Measurements from ENCODE around the gene HMGB1.

The HMGB1 gene

GRCh38 chr13:30465593-30466357, at the start of gene HMGB1:
Gene HMGB1 (minus strand): TSS chr13:30465936. CDS start chr13:30463680, 2,256 bp downstream.
- peak; percentile 96 for DNase-seq

DNA sequence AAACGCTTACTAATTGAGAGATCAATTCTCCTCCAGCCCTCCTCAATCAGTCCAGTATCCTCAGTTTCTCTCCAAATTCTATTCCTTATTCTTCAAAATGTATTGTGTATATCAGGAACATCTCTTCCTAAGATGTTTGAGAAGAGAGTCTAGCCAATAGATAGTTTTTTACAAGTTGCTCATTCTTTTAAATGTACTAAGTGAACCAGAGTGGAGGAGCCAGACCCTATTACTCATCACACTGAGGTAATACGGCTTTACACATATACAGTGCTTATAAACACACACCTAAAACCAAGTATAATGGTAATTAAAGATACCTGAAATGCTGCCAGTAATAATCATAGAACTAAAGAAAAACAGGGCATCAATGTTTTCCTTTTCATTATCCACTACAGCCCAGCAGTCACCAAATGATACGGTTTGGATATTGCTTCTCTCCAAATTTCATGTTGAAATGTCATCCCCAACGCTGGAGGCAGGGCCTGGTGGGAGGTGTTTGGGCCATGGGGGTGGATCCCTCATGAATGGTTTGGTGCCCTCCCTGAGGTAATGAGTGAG, 45.2 kb upstream of the HMGB1 start:
- DNase-seq: no peak

- DNase-seq: no peak
Observed at GRCh38 chr13:30510091-30510490, 44.4 kb upstream of the HMGB1 start.

DNA sequence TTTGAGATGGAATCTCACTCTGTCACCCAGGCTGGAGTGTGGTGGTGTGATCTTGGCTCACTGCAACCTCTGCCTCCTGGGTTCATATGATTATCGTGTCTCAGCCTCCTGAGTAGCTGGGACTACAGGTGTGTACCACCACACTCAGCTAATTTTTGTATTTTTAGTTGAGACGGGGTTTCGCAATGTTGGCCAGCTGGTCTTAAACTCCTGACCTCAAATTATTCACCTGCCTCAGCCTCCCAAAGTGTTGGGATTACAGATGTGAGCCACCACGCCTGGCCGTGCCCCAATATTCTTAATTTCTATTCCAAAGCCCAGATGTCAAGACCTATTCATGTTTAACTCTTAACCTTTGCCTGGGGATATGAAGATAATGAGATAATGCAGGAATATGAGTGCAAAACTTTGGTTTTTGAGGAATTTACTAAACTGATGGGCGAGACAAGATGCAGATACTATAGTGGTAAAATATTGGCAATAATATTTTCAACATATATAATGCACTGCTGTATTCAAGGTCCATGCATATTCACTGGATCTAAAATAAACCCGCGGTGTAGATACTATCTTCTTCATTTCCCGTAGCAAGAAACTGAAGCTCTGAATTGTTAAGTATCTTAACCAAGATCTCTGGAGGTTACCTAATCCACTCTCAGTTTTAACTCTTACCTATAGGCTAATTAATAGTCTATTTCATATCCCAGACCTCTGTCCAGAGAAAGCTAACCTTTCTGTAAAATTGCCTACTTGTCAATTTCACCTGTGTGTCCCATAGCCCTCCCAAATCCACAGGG, 43.7 kb upstream of the HMGB1 start:
- no peak for DNase-seq

- no peak for DNase-seq
Observed at GRCh38 chr13:30504081-30504480, 38.3 kb upstream of the HMGB1 start.

GRCh38 chr13:30502237-30502636, 36.5 kb upstream of the HMGB1 start:
- no peak for DNase-seq

DNA sequence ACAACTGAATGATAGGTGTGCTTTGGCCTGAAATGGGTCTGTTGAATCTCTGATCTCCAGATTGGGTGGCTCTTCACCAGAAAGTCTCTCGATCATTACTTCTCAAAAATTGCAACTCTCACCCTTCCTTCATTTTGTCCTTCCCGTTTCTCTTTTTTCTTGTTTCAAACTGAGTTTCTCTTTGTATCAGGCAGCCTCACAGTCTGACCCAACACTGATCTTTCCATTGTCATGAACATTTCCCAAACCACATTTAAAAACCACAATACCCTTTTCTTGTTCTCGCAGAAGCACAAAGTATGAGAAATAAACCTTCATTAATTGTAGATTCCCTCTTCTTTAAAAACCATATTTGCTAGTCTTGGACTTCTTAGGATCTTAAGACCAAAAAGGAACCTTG, 33.6 kb upstream of the HMGB1 start:
- no peak for DNase-seq

DNA sequence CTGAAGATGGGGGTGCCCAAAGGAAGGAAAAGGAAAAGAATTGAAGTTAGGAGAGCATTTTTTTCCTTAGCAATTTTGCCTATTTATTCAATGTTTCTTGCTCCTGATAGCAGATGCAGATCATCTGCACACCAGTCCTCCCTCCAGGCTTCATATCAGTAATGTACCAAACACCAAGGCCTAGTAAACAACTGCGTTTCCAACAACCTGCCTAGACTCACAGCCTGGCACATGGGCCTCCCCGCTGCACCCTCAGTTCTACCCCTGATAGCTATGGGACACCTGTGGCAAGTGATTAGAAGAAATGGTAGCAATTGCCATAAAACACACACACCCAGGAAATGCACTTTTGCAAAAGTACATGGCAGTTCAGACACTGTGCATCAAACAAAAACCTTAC, 30.4 kb upstream of the HMGB1 start:
- no peak for DNase-seq

DNA sequence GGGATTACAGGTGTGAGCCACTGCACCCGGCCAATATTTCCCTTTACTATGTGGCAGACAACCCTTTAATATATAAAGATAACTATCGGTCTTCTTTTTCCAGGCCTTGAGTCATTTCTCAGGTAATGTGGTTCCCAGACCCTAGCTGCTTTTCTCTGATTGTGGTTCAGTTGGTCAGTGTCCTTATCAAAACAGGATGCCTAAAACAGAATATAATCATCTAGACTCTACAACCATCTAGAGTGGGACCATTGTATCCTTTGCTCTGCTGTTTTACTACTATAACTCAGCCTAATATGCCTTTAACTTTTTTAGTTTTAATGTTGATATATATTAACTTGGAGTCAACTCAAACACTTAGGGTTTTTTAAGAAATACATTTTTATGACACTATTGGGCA, 30.0 kb upstream of the HMGB1 start:
- DNase-seq: no peak

DNA sequence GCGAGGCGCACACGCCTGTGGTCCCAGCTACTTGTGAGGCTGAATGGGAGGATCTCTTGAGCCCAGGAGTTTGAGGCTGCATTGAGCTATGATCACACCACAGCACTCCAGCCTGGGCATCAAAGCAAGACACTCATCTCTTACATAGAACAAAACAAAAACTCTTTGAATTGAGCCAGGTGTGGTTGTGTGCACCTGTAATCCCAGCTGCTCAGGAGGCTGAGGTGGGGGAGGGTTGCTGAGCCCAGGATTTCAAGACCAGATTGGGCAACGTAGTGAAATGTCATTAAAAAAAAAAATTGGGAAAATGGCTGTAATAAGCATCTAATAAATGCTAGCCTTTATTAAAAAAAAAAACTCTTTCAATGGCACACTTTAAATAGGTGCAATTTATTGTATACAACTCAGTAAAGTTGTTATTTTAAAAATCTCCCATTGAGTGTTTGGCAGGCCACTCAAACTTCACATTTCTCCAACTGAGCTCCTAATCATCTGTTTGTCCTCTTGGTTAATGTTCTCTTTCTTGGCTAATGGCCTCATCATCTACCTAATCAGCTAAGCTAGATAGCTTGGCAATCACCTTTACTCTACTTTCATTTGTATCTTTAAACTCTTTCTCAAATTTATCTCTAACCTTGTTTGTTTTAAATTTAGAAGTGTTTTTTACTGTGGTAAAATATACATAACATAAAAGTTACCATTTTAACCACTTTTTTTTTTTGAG, 28.1 kb upstream of the HMGB1 start:
- DNase-seq: peak; percentile 47

GRCh38 chr13:30487075-30487470, 21.3 kb upstream of the HMGB1 start:
- DNase-seq: no peak

DNA sequence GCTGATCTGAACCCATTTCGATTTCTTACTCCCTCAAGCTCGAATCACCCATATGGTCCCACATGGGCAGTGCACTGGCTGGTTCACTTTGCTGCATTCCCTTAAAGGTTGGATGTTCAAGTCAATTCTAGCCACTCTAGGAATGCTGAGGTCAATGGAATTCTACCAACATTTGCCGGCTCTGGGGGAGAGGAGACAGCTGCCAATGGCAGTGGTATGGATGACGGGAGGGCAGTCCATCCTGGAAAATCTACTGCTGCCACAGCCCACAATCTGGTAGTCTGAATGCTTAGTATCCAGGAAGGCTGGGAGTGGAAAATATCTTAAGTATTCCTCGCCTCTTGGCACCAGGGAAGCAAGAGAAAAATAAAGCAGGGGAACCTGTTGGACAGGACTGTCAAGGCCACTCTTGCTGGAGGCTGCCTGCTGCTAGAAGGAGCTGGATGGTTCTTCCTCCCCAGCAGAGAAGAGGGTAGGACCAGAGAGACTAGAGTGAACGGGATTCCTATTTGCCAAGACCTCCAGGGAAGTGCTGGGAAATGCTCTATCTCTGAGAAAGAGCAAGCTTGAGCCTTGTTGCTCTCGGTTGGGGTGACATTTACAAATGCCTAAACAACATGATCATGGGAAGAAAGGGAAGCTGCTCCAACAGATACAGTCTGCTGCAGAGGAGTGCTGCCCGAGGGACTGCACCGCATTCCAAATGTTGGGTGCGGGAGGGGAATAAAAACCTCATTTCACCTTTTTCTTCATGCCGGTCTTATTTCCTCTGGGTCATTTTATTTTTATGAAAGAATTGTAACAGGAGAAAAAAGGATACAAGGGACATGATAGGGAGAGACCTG, 20.7 kb upstream of the HMGB1 start:
- DNase-seq: peak; percentile 15

- no peak for DNase-seq
Observed at GRCh38 chr13:30481241-30481760, 15.6 kb upstream of the HMGB1 start.

DNA sequence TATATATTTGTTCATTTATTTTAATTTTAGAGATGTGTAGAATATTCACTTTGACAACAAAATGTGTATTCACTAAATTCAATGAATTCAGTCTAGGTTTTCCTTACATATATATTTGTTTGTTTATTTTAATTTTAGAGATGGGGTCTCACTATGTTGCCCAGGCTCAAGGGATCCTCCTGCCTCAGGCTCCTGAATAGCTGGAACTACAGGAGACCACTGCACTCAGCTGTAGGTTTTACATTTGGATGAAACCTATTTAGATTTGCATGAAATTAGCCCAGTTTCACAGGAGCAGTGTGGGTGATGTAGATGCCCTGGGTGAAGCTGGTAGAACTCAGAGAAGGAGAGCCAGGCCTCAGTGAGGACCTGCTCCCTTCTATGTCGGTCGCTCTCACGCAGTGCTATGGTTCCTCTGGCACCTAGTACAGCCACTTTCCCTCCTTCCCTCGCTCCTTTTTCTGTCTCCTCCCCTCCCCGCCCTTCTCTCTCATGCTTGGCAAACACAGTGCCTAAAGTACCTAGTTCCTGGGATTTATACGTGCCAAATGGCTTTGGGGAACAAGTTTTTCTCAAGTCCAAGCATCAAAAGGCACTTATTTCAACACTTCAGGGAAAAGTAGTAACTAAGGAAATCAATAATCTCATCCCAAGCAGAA, 14.7 kb upstream of the HMGB1 start:
- no peak for DNase-seq

DNA sequence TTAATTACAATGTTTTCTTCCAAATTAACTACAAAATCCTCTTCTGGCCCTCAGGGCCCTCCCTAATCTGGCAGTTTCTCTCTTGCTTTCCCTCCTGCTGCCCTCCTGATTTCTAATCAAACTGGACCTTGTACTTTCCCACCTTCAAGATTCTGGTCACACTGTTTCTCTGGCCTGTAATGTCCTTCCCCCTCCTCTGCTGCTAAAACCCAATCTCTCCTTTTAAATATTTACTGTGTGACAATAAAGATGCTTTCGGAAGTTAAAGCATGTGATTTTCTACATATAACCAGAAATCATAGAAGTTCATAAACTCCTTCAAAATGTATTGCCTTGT, 14.1 kb upstream of the HMGB1 start:
- no peak for DNase-seq

- DNase-seq: no peak
Observed at GRCh38 chr13:30479154-30479882, 13.6 kb upstream of the HMGB1 start.

DNA sequence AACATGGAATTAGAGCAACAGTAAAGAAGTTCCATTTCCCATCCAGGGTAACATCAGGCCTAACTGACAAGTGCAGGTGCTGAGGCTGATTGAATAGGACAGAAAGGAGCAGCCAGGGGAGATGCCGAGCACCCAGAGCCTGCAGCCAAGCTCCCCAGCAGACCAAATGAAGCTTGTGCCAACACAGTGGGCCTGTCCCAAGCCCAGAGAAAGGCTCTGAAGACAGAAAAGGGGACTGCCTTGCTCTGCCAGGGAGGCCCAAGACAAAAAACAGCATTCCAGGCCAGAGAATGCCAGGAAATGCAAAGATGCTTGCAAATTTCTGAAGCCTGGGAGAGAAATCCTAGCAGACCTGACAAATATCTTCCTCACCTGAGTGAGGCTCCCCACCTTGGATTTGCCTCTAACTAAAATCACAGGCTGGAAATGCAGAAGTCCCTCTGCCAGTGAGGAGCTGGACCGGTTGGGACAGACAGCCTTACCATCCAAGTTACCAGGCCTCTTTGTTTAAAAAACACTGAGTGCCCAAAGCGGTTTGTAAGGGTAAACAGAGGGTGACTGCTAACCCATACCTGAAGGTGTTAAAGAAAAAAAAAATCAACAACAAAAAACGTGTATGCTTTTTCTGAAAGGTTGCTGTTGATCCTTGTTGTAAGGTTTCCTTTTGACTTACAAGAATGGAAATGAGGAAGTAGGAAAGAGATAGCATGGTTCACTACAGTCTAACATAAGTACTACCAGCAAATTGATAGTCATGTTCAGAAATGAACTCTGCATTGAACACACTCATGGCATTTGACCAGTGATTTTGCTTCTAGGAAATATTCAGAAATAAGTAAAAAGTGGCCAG, 11.8 kb upstream of the HMGB1 start:
- DNase-seq: no peak

- no peak for DNase-seq
Observed at GRCh38 chr13:30473675-30474074, 7.9 kb upstream of the HMGB1 start.

DNA sequence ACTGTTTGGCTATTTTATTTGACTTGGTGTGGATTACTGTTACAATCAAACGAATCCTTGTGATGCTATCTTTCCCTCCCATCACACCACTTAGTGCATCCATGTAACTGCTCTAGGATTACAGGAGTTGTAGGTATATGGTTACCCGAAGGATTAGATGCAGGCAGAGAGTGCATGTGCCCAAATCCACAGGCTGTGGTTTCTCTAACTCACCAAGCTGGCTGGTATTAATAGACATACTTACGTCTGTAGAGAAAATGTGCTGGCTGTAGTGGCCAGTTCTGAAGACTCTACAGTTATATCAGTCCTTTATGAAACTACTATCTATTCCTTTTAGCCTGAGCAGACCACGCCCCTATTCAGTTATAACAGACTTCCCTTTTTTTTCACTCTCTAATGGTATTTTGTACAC, 1.1 kb upstream of the HMGB1 start:
- peak; percentile 29 for DNase-seq

- no peak for DNase-seq
Observed at GRCh38 chr13:30466358-30466714, 600 bp upstream of the HMGB1 start.

All from NCI-H510A treated with DMSO at 0.1 percent for 48 hours (cell line).